B cell (primary cell): ENCODE measurements around the gene KCNG4. TPM values are rescaled to one million over a fixed set of nuclear protein-coding genes. Genes with fewer than 3 reads are reported as not detected.

Experiments
- ATAC-seq: fragments of 200-7000 bp; cut with Tn5 transposase; one replicate; pipeline ENCODE4 v1.10.0; 2021; ENCODE audit warnings: low read depth, mild to moderate bottlenecking, moderate number of reproducible peaks, moderate library complexity
- CTCF ChIA-PET: fragments of 350-600 bp; sonication (Branson Sonifier 250); formaldehyde crosslinking; loops from one replicate; lab custom pipeline; 2021; ENCODE audit warnings: antibody characterized with exemption, inconsistent platforms; lab: Charles Lee
- POLR2A ChIA-PET: fragments of 350-600 bp; sonication (Branson Sonifier 250); formaldehyde crosslinking; loops from one replicate; lab custom pipeline; 2021; ENCODE audit warnings: antibody characterized with exemption; lab: Charles Lee
- DNase-seq: peaks from one replicate; pipeline ENCODE4 v3.0.0; 2013
- H2AFZ ChIP-seq: 2 replicates; pipeline ENCODE4 v1.6.1; 2012; ENCODE audit warnings: mild to moderate bottlenecking, low read depth, low read length; ENCODE audit not compliant: insufficient read depth, poor library complexity, severe bottlenecking
- H3K27ac ChIP-seq, 2 donors: 1 replicate in 1 of 2; 2 replicates in 1 of 2; pipeline ENCODE4 v1.5.1; 2012 to 2013; ENCODE audit warnings: low read length in 2 of 2, mild to moderate bottlenecking in 2 of 2, moderate library complexity in 1 of 2
- H3K27me3 ChIP-seq, 4 experiments: fragments of 200-600 bp in 1 of 4; sonication (generic) in 1 of 4; replicated peaks in 1 of 4; 1 replicate in 2 of 4; 2 replicates in 2 of 4; pipeline versions ENCODE4 v1.6.1 to v1.7.0; 2013 to 2016; ENCODE audit warnings: low read length in 3 of 4, mild to moderate bottlenecking in 2 of 4, mixed read lengths in 1 of 4, moderate library complexity in 1 of 4; ENCODE audit not compliant: insufficient read depth in 4 of 4, control insufficient read depth in 3 of 4; ENCODE audit errors: control extremely low read depth in 1 of 4
- H3K36me3 ChIP-seq, 2 experiments: replicated peaks in 1 of 2; 1 replicate in 1 of 2; 2 replicates in 1 of 2; pipeline versions ENCODE4 v1.6.1 to v1.7.1; 2013; ENCODE audit warnings: low read length in 1 of 2; ENCODE audit not compliant: insufficient read depth in 2 of 2, control insufficient read depth in 1 of 2; ENCODE audit errors: control extremely low read depth in 1 of 2, extremely low read depth in 1 of 2
- H3K4me1 ChIP-seq, 2 donors: fragments of 200-600 bp in 1 of 2; sonication (generic) in 1 of 2; 1 replicate in 1 of 2; 2 replicates in 1 of 2; pipeline versions ENCODE4 v1.5.1 to v1.6.1; 2013 to 2017; ENCODE audit warnings: low read length in 2 of 2; ENCODE audit not compliant: control insufficient read depth in 2 of 2, insufficient read depth in 2 of 2
- H3K4me2 ChIP-seq: replicated peaks from 2 replicates; pipeline ENCODE3; 2012; ENCODE audit warnings: mild to moderate bottlenecking, low read depth, low read length; ENCODE audit not compliant: poor library complexity, severe bottlenecking
- H3K4me3 ChIP-seq, 5 experiments: fragments of 200-600 bp in 1 of 5; sonication (generic) in 1 of 5; 1 replicate in 3 of 5; 2 replicates in 2 of 5; pipeline versions ENCODE4 v1.5.1 to v1.7.0; 2011 to 2016; ENCODE audit warnings: low read length in 4 of 5, mild to moderate bottlenecking in 4 of 5, low read depth in 2 of 5, control low read depth in 1 of 5, moderate library complexity in 1 of 5; ENCODE audit not compliant: insufficient read depth in 1 of 5; ENCODE audit errors: control extremely low read depth in 1 of 5, extremely low read depth in 1 of 5
- H3K79me2 ChIP-seq: fragments of 200-600 bp; sonication (generic); one replicate; pipeline ENCODE4 v1.6.0; 2016; ENCODE audit warnings: low read length; ENCODE audit not compliant: control insufficient read depth, insufficient read depth
- H3K9ac ChIP-seq: fragments of 200-600 bp; sonication (generic); 2 replicates; pipeline ENCODE4 v1.6.1; 2017; ENCODE audit warnings: mild to moderate bottlenecking, low read length, moderate library complexity
- H3K9me3 ChIP-seq, 3 donors: one replicate each; pipeline versions ENCODE4 v1.6.1 to v1.7.1; 2013; ENCODE audit warnings: low read length in 2 of 3; ENCODE audit not compliant: control insufficient read depth in 2 of 3, insufficient read depth in 1 of 3; ENCODE audit errors: control extremely low read depth in 1 of 3
- H4K20me1 ChIP-seq: 2 replicates; pipeline ENCODE4 v1.6.0; 2012; ENCODE audit warnings: mild to moderate bottlenecking, low read length; ENCODE audit not compliant: insufficient read depth, control insufficient read depth, poor library complexity, severe bottlenecking
- H3K27ac Mint-ChIP-seq: one replicate; pipeline ENCODE4 v1.8.0; 2021; ENCODE audit warnings: mixed read lengths
- H3K27me3 Mint-ChIP-seq: one replicate; pipeline ENCODE4 v1.8.0; 2021; ENCODE audit warnings: mixed read lengths
- H3K4me1 Mint-ChIP-seq: one replicate; pipeline ENCODE4 v1.8.0; 2021; ENCODE audit warnings: mixed read lengths
- H3K4me3 Mint-ChIP-seq: one replicate; pipeline ENCODE4 v1.8.0; 2021; ENCODE audit warnings: mixed read lengths
- H3K9me3 Mint-ChIP-seq: one replicate; pipeline ENCODE4 v1.8.0; 2022; ENCODE audit warnings: mixed read lengths; ENCODE audit not compliant: insufficient read depth
- CTCF ChIP-seq: fragments of 200-600 bp; IDR thresholded peaks from one replicate; pipeline ENCODE4 v1.8.0; 2022; ENCODE audit warnings: antibody characterized with exemption, mild to moderate bottlenecking
- EZH2 ChIP-seq: IDR thresholded peaks from 2 replicates; pipeline ENCODE4 v1.6.1; 2012; ENCODE audit warnings: borderline replicate concordance, low read depth, mild to moderate bottlenecking, moderate library complexity, low read length; ENCODE audit not compliant: insufficient read depth, poor library complexity, severe bottlenecking
- WGBS: methylation state at CpG from one replicate; pipeline ENCODE4 v1.1.5; 2013; ENCODE audit warnings: missing lambda C conversion rate; ENCODE audit not compliant: insufficient coverage; 5-methylcytosine and 5-hydroxymethylcytosine counted together
- intact Hi-C: fragments of 100-400 bp; cut with micrococcal nuclease; formaldehyde crosslinking; loops from one replicate; pipeline ENCODE4 v1.10.0; 2022
- polyA plus RNA-seq: library from polyadenylated mRNA; depleted of rRNA; stranded (reverse); fragments of >200 nt; gene quantifications from 2 replicates; pipeline ENCODE4 v1.2.3, GENCODE V29; 2012
- total RNA-seq, 2 donors: library from RNA; stranded (reverse); fragments of 120-200 nt in 1 of 2; gene quantifications; 1 replicate in 1 of 2; 2 replicates in 1 of 2; pipeline versions ENCODE4 v1.2.3 to v1.2.4, GENCODE V29; 2013 to 2022

KCNG4 gene
- total and polyA plus RNA-seq, 2 donors (not counting 1 experiment from before 2014, with no cell fraction given): not detected

GRCh38 chr16:84259691-84260090 lies 19.9 kb upstream of the KCNG4 start:
- H3K4me3 Mint-ChIP-seq: no peak overlapping the region
- H3K27me3 Mint-ChIP-seq: peaks cover 22% of the 10 kb centered on the region
- no peaks in the 10 kb centered on the region for H3K79me2 ChIP-seq
- no peak overlapping the region for H3K9ac ChIP-seq
- H3K4me1 ChIP-seq: no peaks in the 10 kb centered on the region
- intact Hi-C loops: no loop called here
- no peak overlapping the region for H3K4me3 ChIP-seq
- H3K27ac Mint-ChIP-seq: no peak overlapping the region
- DNase-seq (no peak), ATAC-seq (no peak)
- no peak overlapping the region for H3K27ac ChIP-seq
- no peaks in the 10 kb centered on the region for H4K20me1 ChIP-seq
- H3K9me3 Mint-ChIP-seq: peaks cover 2% of the 10 kb centered on the region
- CTCF ChIA-PET: no interaction called here
- H3K4me2 ChIP-seq: no peak overlapping the region
- H3K27me3 ChIP-seq: peaks cover 0 to 5% (median 2%) of the 10 kb centered on the region in 4 experiments
- TF ChIP-seq EZH2 (no peak), CTCF (no peak)
- no CpG with 5 or more reads among the region's 3 CpGs for WGBS
- no peaks in the 10 kb centered on the region for H3K4me1 Mint-ChIP-seq
- no peak overlapping the region for H2AFZ ChIP-seq
- H3K9me3 ChIP-seq: peaks cover 0 to 21% (median 0%) of the 10 kb centered on the region in 3 donors
- H3K36me3 ChIP-seq: no peaks in the 10 kb centered on the region
- POLR2A ChIA-PET: no interaction called here

GRCh38 chr16:84258266-84258665 lies 18.5 kb upstream of the KCNG4 start:
- Mint-ChIP-seq H3K27me3 (peaks cover 15% of the 10 kb centered on the region), H3K27ac (no peak overlapping the region), H3K4me3 (no peak overlapping the region), H3K4me1 (no peaks in the 10 kb centered on the region), H3K9me3 (peaks cover 2% of the 10 kb centered on the region)
- CTCF ChIA-PET: no interaction called here
- H3K79me2 ChIP-seq: no peaks in the 10 kb centered on the region
- no peak overlapping the region for H3K27ac ChIP-seq
- no peaks in the 10 kb centered on the region for H3K4me1 ChIP-seq
- H3K27me3 ChIP-seq: peaks cover 0 to 5% (median 2%) of the 10 kb centered on the region in 4 experiments
- intact Hi-C loops: no loop called here
- H3K9me3 ChIP-seq: peaks cover 0 to 16% (median 0%) of the 10 kb centered on the region in 3 donors
- WGBS: 97% methylated on average over 4 of the region's 11 CpGs
- H2AFZ ChIP-seq: no peak overlapping the region
- DNase-seq (no peak), ATAC-seq (no peak)
- POLR2A ChIA-PET: no interaction called here
- TF ChIP-seq CTCF (no peak), EZH2 (no peak)
- no peak overlapping the region for H3K4me2 ChIP-seq
- no peak overlapping the region for H3K9ac ChIP-seq
- no peaks in the 10 kb centered on the region for H4K20me1 ChIP-seq
- H3K36me3 ChIP-seq: no peaks in the 10 kb centered on the region
- no peak overlapping the region for H3K4me3 ChIP-seq
